Fibroblast of lung (primary cell): ENCODE data around the gene CDC42SE1. TPM values are rescaled to one million over a fixed set of nuclear protein-coding genes. Genes with fewer than 3 reads are reported as not detected.

Experiments
- DNase-seq, 2 donors: peaks; one replicate each; pipeline versions ENCODE4 v3.0.0 to v3.0.0-alpha.2; 2010; ENCODE audit warnings: low read depth in 2 of 2
- H2AFZ ChIP-seq: 2 replicates; pipeline ENCODE4 v1.5.1; 2012; ENCODE audit warnings: low read length, control low read depth, inconsistent platforms
- H3K27ac ChIP-seq: 2 replicates; pipeline ENCODE4 v1.5.1; 2011; ENCODE audit warnings: low read length, control low read depth; ENCODE audit not compliant: insufficient read depth
- H3K27me3 ChIP-seq: 2 replicates; pipeline ENCODE4 v1.5.1; 2011; ENCODE audit warnings: mild to moderate bottlenecking, low read length; ENCODE audit not compliant: control insufficient read depth, insufficient read depth
- H3K36me3 ChIP-seq: 2 replicates; pipeline ENCODE4 v1.5.1; 2011; ENCODE audit warnings: low read length; ENCODE audit not compliant: control insufficient read depth, insufficient read depth
- H3K4me1 ChIP-seq: 2 replicates; pipeline ENCODE4 v1.5.1; 2011; ENCODE audit warnings: low read length; ENCODE audit not compliant: control insufficient read depth, insufficient read depth; ENCODE audit errors: extremely low read depth
- H3K4me2 ChIP-seq: 2 replicates; pipeline ENCODE4 v1.5.1; 2011; ENCODE audit warnings: low read length, control low read depth; ENCODE audit not compliant: insufficient read depth; ENCODE audit errors: extremely low read depth
- H3K4me3 ChIP-seq, 4 experiments: fragments of 200-600 bp in 1 of 4; sonication (generic) in 1 of 4; replicated peaks in 1 of 4; 2 replicates each; pipeline ENCODE4 v1.5.1; 2011 to 2016; ENCODE audit warnings: low read length in 4 of 4, low read depth in 3 of 4, mild to moderate bottlenecking in 3 of 4, control low read depth in 2 of 4, inconsistent platforms in 1 of 4, mixed read lengths in 1 of 4; ENCODE audit not compliant: insufficient read depth in 1 of 4; ENCODE audit errors: control extremely low read depth in 1 of 4
- H3K79me2 ChIP-seq: 2 replicates; pipeline ENCODE4 v1.5.1; 2012; ENCODE audit warnings: mild to moderate bottlenecking, low read length, inconsistent platforms; ENCODE audit not compliant: control insufficient read depth, insufficient read depth
- H3K9ac ChIP-seq: 2 replicates; pipeline ENCODE4 v1.5.1; 2011; ENCODE audit warnings: mild to moderate bottlenecking, low read length, control low read depth; ENCODE audit not compliant: insufficient read depth
- H3K9me3 ChIP-seq: 2 replicates; pipeline ENCODE4 v1.5.1; 2012; ENCODE audit warnings: low read depth, low read length; ENCODE audit not compliant: control insufficient read depth, insufficient read depth
- H4K20me1 ChIP-seq: 2 replicates; pipeline ENCODE4 v1.5.1; 2011; ENCODE audit warnings: low read length; ENCODE audit not compliant: control insufficient read depth, insufficient read depth; ENCODE audit errors: extremely low read depth
- EZH2 ChIP-seq: IDR thresholded peaks from 2 replicates; pipeline ENCODE4 v1.5.1; 2012; ENCODE audit warnings: low read length, control low read depth, mild to moderate bottlenecking; ENCODE audit errors: missing control alignments
- polyA plus RNA-seq, 2 donors: library from polyadenylated mRNA; depleted of rRNA in 1 of 2; stranded (reverse) in 1 of 2; unstranded in 1 of 2; fragments of >200 nt; gene quantifications; 2 replicates each; pipeline ENCODE4 v1.2.1, GENCODE V29; 2011 to 2012; ENCODE audit warnings: missing spikeins in 1 of 2
- total RNA-seq: library from RNA; depleted of rRNA; stranded (reverse); fragments of >200 nt; gene quantifications from 2 replicates; pipeline ENCODE4 v1.2.1, GENCODE V29; 2014
- TF ChIP-seq, protein P1 (sequence below), 2 donors: IDR thresholded peaks in 1 of 2; conservative IDR thresholded peaks in 1 of 2; 1 replicate in 1 of 2; 2 replicates in 1 of 2; pipeline ENCODE4 v1.5.1; 2011 to 2012; ENCODE audit warnings: low read length in 2 of 2, control low read depth in 1 of 2, inconsistent platforms in 1 of 2, low read depth in 1 of 2, mild to moderate bottlenecking in 1 of 2

The CDC42SE1 gene
- total and polyA plus RNA-seq, 2 donors (not counting 1 experiment from before 2014, with no cell fraction given): 36.5 to 49.9 TPM

DNA sequence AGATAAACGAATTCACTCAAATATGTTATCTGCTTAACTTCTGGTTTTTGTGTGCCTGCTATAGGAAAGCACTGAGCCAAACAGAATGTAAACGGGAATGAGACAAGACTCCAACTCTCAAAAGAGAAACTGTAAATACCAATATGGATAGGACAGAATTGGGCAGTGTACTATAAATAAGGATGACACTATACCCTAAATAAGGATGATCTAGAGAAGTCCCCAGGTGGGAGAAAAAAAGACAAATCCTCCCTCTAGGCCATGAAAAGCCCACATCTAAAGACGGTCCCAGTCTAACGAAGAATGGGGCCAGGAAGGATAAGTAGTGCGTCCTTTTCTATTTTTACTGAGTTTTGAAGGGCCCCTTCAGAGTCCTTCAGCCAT lies 9.7 kb upstream of the CDC42SE1 start:
- H3K79me2 ChIP-seq: peaks cover 3% of the 10 kb centered on the region

DNA sequence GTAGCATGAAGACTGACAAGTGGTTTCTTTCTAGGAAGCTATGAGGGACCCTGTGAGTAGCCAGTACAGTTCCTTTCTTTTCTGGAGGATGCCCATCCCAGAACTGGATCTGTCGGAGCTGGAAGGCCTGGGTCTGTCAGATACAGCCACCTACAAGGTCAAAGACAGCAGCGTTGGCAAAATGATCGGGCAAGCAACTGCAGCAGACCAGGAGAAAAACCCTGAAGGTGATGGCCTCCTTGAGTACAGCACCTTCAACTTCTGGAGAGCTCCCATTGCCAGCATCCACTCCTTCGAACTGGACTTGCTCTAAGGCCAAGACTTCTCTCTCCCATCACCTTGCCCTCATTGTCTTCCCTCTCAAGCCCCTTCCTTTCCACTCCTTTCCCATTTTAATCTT lies 7.8 kb upstream of the CDC42SE1 start:
- Histone ChIP-seq H3K4me1 (peaks cover 2% of the 10 kb centered on the region), H3K36me3 (peaks cover 3% of the 10 kb centered on the region), H3K27ac (no peak overlapping the region), H3K9ac (no peak overlapping the region), H3K9me3 (no peaks in the 10 kb centered on the region), H3K4me2 (no peak overlapping the region), H3K79me2 (peaks cover 5% of the 10 kb centered on the region), H4K20me1 (no peaks in the 10 kb centered on the region), H2AFZ (no peak overlapping the region), H3K27me3 (no peaks in the 10 kb centered on the region), H3K4me3 (no peak overlapping the region)
- no peak for DNase-seq
- TF ChIP-seq EZH2: no peak
- TF ChIP-seq, protein P1, sequence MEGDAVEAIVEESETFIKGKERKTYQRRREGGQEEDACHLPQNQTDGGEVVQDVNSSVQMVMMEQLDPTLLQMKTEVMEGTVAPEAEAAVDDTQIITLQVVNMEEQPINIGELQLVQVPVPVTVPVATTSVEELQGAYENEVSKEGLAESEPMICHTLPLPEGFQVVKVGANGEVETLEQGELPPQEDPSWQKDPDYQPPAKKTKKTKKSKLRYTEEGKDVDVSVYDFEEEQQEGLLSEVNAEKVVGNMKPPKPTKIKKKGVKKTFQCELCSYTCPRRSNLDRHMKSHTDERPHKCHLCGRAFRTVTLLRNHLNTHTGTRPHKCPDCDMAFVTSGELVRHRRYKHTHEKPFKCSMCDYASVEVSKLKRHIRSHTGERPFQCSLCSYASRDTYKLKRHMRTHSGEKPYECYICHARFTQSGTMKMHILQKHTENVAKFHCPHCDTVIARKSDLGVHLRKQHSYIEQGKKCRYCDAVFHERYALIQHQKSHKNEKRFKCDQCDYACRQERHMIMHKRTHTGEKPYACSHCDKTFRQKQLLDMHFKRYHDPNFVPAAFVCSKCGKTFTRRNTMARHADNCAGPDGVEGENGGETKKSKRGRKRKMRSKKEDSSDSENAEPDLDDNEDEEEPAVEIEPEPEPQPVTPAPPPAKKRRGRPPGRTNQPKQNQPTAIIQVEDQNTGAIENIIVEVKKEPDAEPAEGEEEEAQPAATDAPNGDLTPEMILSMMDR (conservative IDR thresholded peaks at IDR 0.05 in 1 of 2, IDR thresholded peaks at IDR 0.05 in 1 of 2; ENCODE audit: low read depth in 1 of 2, low read length in 2 of 2): no peak

More for the DNA sequence above, 9.7 kb upstream of the CDC42SE1 start:
- no peak overlapping the region for H3K4me2 ChIP-seq
- H3K4me1 ChIP-seq: no peaks in the 10 kb centered on the region
- no peak for DNase-seq
- no peak overlapping the region for H3K9ac ChIP-seq
- H2AFZ ChIP-seq: no peak overlapping the region
- no peak overlapping the region for H3K4me3 ChIP-seq
- no peaks in the 10 kb centered on the region for H4K20me1 ChIP-seq
- no peaks in the 10 kb centered on the region for H3K9me3 ChIP-seq
- TF ChIP-seq EZH2: no peak
- TF ChIP-seq, protein P1 (conservative IDR thresholded peaks at IDR 0.05 in 1 of 2, IDR thresholded peaks at IDR 0.05 in 1 of 2; ENCODE audit: low read depth in 1 of 2, low read length in 2 of 2): no peak
- H3K27me3 ChIP-seq: no peaks in the 10 kb centered on the region
- H3K36me3 ChIP-seq: peaks cover 3% of the 10 kb centered on the region
- peak overlapping the region; percentile 95 for H3K27ac ChIP-seq

DNA sequence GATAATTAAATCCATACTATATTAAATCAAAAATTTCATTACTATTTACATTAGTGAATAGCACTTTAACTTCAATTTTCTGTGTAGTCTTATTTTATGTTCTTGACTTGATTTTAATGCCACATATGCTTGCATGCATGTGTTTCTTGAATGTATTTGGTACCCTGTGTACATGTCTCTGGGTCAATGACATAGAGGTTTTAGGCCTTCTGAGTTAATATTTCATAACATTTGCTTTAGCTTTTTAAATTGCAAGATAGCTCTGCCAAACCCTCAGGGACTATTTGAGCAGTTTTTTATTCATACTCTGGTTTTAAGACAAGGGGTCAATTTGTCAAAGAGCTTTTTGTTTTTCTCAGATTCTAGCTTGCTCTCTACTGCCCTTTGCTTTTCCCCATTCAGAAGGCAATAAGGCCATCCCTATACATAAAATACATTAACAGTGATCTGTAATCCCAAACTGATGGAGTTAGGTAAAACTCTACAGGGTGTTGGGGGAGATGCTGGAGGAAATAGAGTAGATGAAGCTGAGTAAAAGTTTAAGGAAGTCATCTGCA lies 5.7 kb upstream of the CDC42SE1 start:
- Histone ChIP-seq H3K9me3 (no peaks in the 10 kb centered on the region), H3K27ac (no peak overlapping the region), H3K9ac (no peak overlapping the region), H2AFZ (no peak overlapping the region), H3K79me2 (peaks cover 4% of the 10 kb centered on the region), H3K4me1 (peaks cover 4% of the 10 kb centered on the region), H3K36me3 (peaks cover 3% of the 10 kb centered on the region), H3K27me3 (no peaks in the 10 kb centered on the region), H4K20me1 (no peaks in the 10 kb centered on the region), H3K4me3 (no peak overlapping the region), H3K4me2 (no peak overlapping the region)
- no peak for DNase-seq
- TF ChIP-seq, protein P1 (conservative IDR thresholded peaks at IDR 0.05 in 1 of 2, IDR thresholded peaks at IDR 0.05 in 1 of 2; ENCODE audit: low read depth in 1 of 2, low read length in 2 of 2): no peak
- no peak for TF ChIP-seq EZH2
